Heart left ventricle (tissue), 16 donors: ENCODE results near the gene ASIC1. TPM values are rescaled to one million over a fixed set of nuclear protein-coding genes. Genes with fewer than 3 reads are reported as not detected.

ENCODE experiments used
- ATAC-seq, 4 donors: fragments of 200-7000 bp; cut with Tn5 transposase; one replicate each; pipeline ENCODE4 v1.9.1; 2020 to 2022; ENCODE audit warnings: moderate library complexity in 4 of 4, mild to moderate bottlenecking in 3 of 4, moderate number of reproducible peaks in 1 of 4
- DNase-seq, 5 donors: peaks; one replicate each; pipeline ENCODE4 v3.0.0-alpha.2; 2020
- H3K27ac ChIP-seq, 12 donors: fragments of 200-600 bp; sonication (generic) in 4 of 12; one replicate each; pipeline versions ENCODE4 v1.5.0 to v1.8.0; 2016 to 2022; ENCODE audit warnings: mild to moderate bottlenecking in 2 of 12
- H3K27me3 ChIP-seq, 9 donors: fragments of 200-600 bp; sonication (generic) in 2 of 9; one replicate each; pipeline versions ENCODE4 v1.5.1 to v1.8.0; 2016 to 2022; ENCODE audit warnings: mild to moderate bottlenecking in 3 of 9
- H3K36me3 ChIP-seq, 9 donors: fragments of 200-600 bp; sonication (generic) in 2 of 9; one replicate each; pipeline versions ENCODE4 v1.5.0 to v1.8.0; 2018 to 2022; ENCODE audit warnings: mild to moderate bottlenecking in 2 of 9
- H3K4me1 ChIP-seq, 12 donors: fragments of 200-600 bp; sonication (generic) in 4 of 12; one replicate each; pipeline versions ENCODE4 v1.5.0 to v1.8.0; 2016 to 2022; ENCODE audit warnings: mild to moderate bottlenecking in 3 of 12
- H3K4me3 ChIP-seq, 12 donors: fragments of 200-600 bp; sonication (generic) in 4 of 12; one replicate each; pipeline versions ENCODE4 v1.5.0 to v1.8.0; 2017 to 2022; ENCODE audit warnings: mild to moderate bottlenecking in 9 of 12, moderate library complexity in 4 of 12
- H3K9me3 ChIP-seq, 12 donors: fragments of 200-600 bp; sonication (generic) in 4 of 12; one replicate each; pipeline versions ENCODE4 v1.5.0 to v1.8.0; 2016 to 2022; ENCODE audit warnings: mild to moderate bottlenecking in 1 of 12
- POLR2A ChIP-seq, 2 donors: fragments of 450-650 bp; IDR thresholded peaks; one replicate each; pipeline ENCODE4 v1.6.1; 2017; ENCODE audit warnings: antibody characterized with exemption in 2 of 2, mild to moderate bottlenecking in 2 of 2, moderate library complexity in 2 of 2
- WGBS, 4 donors: extraction: QIAGEN DNeasy Blood & Tissue Kit in 2 of 4; methylation state at CpG; one replicate each; pipeline versions ENCODE4 v1.1.5 to v1.1.7; 2013 to 2018; 5-methylcytosine and 5-hydroxymethylcytosine counted together
- intact Hi-C, 10 donors: fragments of 100-400 bp; cut with DNase I; formaldehyde crosslinking; loops; one replicate each; pipeline versions ENCODE4 v1.11.1 to v1.14.2; 2022
- polyA plus RNA-seq, 2 donors: library from polyadenylated mRNA; stranded (reverse); fragments of 200-250 nt; gene quantifications; one replicate each; pipeline ENCODE4 v1.2.3, GENCODE V29; 2013
- total RNA-seq, 9 donors: library from RNA; depleted of rRNA in 2 of 9; stranded (reverse); fragments of >200 nt in 2 of 9; fragmentation: NEBNext Ultra II Directional in 3 of 9; extraction: Animal tissue kit (Norgen Biotek cat#: 25700) in 3 of 9; gene quantifications; one replicate each; pipeline versions ENCODE4 v1.1.0 to v1.2.4, GENCODE V29; 2016 to 2023
- TF ChIP-seq, protein P1 (sequence below), 12 donors: fragments of 200-600 bp; sonication (generic) in 4 of 12; IDR thresholded peaks; one replicate each; pipeline versions ENCODE4 v1.5.0 to v1.8.0; 2018 to 2022; ENCODE audit warnings: antibody characterized with exemption in 12 of 12, mild to moderate bottlenecking in 5 of 12
- donor health status: ischemic (EF 13 %, LVEDD 7.1; RV severe dilation, severe dysfunction).
- donor health status: healthy with polysubstance abuse.
- donor health status: DM: no; HTN: yes; CAD: no.
- donor health status: DM: no; HTN: no; CAD: no.
- donor health status: ischemic (EF 25% LVEDD 6.9; RV normal size, moderate dysfunction).
- donor health status: ischemic (EF 25% LVEDD 5.7; RV mildly dilated, moderate dysfunction).
- donor health status: healthy.
- donor health status: DM: yes; HTN: yes; CAD: no.
- donor health status: ischemic (EF 35%, LVEDD 5.7; RV mildly dilated, moderate dysfunction).
- donor health status: nonischemic (EF 11% LVEDD 7.7; RV severe dilation, severe dysfunction).
- donor health status: DM: yes; HTN: yes; CAD: no.
- donor health status: PGD.
- donor health status: ischemic (EF 29% LVEDD 5.4; RV normal size, mild dysfunction).
- donor health status: nonischemic (EF 23%, LVEDD 6.1; RV moderate dilation, normal function).

ASIC1 gene
- total and polyA plus RNA-seq, 11 donors = 0.31 to 1.8 (median 0.71) TPM

DNA sequence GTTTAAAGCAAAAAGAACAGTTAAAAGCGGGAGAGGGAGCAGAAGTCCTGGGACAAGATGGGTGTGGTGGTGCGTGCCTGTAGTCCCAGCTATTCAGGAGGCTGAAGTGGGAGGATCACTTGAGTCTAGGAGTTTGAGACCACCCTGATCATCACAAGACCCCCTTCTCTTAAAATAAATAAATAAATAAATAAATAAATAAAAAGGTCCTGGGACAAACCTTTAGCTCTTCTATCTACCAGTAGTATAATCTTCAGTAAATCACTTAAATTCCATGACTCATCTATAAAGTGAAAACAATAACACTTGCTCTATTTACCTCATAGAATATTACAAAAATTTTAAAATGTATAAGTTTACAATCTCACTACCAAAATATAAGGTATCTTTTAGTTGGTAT, 37.9 kb upstream of the ASIC1 start:
- 81 to 100% (median 96%) methylated on average over 2 of the region's 2 CpGs for WGBS, 4 donors
- no peaks in the 10 kb centered on the region for H3K9me3 ChIP-seq
- no peak overlapping the region for H3K4me3 ChIP-seq
- TF ChIP-seq POLR2A (IDR thresholded peaks at IDR 0.05) = no peak
- TF ChIP-seq, protein P1, sequence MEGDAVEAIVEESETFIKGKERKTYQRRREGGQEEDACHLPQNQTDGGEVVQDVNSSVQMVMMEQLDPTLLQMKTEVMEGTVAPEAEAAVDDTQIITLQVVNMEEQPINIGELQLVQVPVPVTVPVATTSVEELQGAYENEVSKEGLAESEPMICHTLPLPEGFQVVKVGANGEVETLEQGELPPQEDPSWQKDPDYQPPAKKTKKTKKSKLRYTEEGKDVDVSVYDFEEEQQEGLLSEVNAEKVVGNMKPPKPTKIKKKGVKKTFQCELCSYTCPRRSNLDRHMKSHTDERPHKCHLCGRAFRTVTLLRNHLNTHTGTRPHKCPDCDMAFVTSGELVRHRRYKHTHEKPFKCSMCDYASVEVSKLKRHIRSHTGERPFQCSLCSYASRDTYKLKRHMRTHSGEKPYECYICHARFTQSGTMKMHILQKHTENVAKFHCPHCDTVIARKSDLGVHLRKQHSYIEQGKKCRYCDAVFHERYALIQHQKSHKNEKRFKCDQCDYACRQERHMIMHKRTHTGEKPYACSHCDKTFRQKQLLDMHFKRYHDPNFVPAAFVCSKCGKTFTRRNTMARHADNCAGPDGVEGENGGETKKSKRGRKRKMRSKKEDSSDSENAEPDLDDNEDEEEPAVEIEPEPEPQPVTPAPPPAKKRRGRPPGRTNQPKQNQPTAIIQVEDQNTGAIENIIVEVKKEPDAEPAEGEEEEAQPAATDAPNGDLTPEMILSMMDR (IDR thresholded peaks at IDR 0.05) = no peak
- ATAC-seq (no peak), DNase-seq (no peak)
- H3K36me3 ChIP-seq = peaks cover 0 to 7% (median 0%) of the 10 kb centered on the region in 9 donors
- no peak overlapping the region for H3K27ac ChIP-seq
- intact Hi-C loops = no loop called here
- H3K27me3 ChIP-seq = no peaks in the 10 kb centered on the region
- peaks cover 0 to 45% (median 2%) of the 10 kb centered on the region in 12 donors for H3K4me1 ChIP-seq

DNA sequence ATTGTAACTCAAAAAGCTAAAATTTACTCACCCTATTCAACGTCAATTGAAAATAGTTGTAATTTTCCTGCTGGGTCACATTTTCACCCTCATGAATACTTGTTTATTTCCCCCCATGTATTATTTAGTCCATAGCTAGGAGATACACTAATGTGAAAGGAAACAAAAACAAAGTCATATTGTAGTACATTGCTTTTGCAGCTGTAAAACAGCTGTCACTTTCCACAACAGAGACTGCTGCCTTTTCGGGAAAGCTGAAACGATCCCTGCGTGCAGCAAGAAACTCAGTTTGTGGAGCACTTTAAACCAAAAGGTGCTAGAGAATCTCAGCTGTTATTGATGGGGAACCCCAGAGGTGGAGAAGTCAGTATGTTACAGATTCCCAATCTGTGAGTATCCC, 36.4 kb upstream of the ASIC1 start:
- intact Hi-C loops = no loop called here
- Histone ChIP-seq H3K27ac (peak overlapping the region in 2 of 12 donors; percentile 3 to 4), H3K9me3 (no peaks in the 10 kb centered on the region), H3K4me1 (peaks cover 0 to 53% (median 6%) of the 10 kb centered on the region in 12 donors), H3K27me3 (no peaks in the 10 kb centered on the region), H3K36me3 (no peaks in the 10 kb centered on the region), H3K4me3 (no peak overlapping the region)
- TF ChIP-seq POLR2A (IDR thresholded peaks at IDR 0.05) = no peak
- TF ChIP-seq, protein P1 (IDR thresholded peaks at IDR 0.05) = no peak
- no peak for DNase-seq
- 53 to 63% (median 60%) methylated on average over 4 of the region's 4 CpGs for WGBS, 4 donors
- ATAC-seq = no peak

DNA sequence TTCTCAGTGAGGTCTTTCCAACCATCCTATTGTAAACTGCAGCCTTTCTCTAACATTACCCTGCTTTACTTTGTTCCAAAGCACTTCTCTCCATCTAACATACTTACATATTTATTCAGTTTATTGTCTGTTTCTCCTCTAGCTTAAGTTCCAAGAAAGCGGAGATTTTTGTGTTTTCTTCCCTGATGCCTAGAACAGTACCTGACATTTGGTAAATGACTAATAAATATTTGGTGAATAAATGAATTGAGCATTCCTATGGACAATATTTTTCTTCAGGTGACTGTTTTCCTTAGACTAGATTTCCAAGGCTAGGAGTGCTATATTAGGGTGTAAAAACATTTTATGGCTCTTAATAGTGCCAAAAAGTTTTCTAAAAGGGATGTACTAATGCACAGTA, 34.5 kb upstream of the ASIC1 start:
- ATAC-seq = no peak
- peaks cover 0 to 34% (median 4%) of the 10 kb centered on the region in 12 donors for H3K4me1 ChIP-seq
- TF ChIP-seq, protein P1 (IDR thresholded peaks at IDR 0.05) = no peak
- TF ChIP-seq POLR2A (IDR thresholded peaks at IDR 0.05) = no peak
- intact Hi-C loops = no loop called here
- H3K9me3 ChIP-seq = no peaks in the 10 kb centered on the region
- no peak overlapping the region for H3K27ac ChIP-seq
- WGBS, 4 donors = 96 to 100% (median 97%) methylated on average over 1 of the region's 1 CpG
- no peak overlapping the region for H3K4me3 ChIP-seq
- H3K36me3 ChIP-seq = no peaks in the 10 kb centered on the region
- DNase-seq = no peak
- H3K27me3 ChIP-seq = no peaks in the 10 kb centered on the region

DNA sequence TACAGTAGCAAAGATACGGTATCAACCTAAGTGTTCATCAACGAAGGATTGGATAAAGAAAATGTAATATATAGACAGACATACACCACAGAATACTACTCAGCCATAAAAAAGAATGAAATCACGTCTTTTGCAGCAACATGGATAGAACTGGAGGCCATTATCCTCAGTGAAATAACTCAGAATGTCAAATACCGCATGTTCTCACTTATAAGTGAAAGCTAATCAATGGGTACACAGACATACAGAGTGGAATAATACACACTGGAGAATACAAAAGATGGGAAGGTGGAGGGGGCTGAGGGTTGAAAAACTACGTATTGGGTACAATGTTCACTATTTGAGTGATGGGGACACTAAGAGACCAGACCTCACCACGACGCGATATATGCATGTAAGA, 33.2 kb upstream of the ASIC1 start:
- Histone ChIP-seq H3K4me1 (peaks cover 0 to 23% (median 3%) of the 10 kb centered on the region in 12 donors), H3K9me3 (no peaks in the 10 kb centered on the region), H3K27me3 (no peaks in the 10 kb centered on the region), H3K27ac (no peak overlapping the region), H3K4me3 (peak overlapping the region in 3 of 12 donors; percentile 69 to 88 (median 72)), H3K36me3 (no peaks in the 10 kb centered on the region)
- no peak for TF ChIP-seq POLR2A (IDR thresholded peaks at IDR 0.05)
- TF ChIP-seq, protein P1 (IDR thresholded peaks at IDR 0.05) = no peak
- intact Hi-C loops = no loop called here
- ATAC-seq (no peak), DNase-seq (no peak)
- WGBS, 4 donors = 74 to 83% (median 80%) methylated on average over 8 of the region's 8 CpGs
